DMS153 treated with DMSO at 0.1 percent for 48 hours (cell line): Measurements from ENCODE around the gene PCDHA5.
"Not testable (repeated sequence)": the region's sequence is repeated elsewhere in the genome, so short reads cannot be mapped to it uniquely, and the experiment has no call there.

ENCODE experiments used
- DNase-seq: peaks from one replicate; lab custom pipeline; 2025; ENCODE audit not compliant: unreplicated experiment; lab: John Stamatoyannopoulos, UW

The PCDHA5 gene

DNA sequence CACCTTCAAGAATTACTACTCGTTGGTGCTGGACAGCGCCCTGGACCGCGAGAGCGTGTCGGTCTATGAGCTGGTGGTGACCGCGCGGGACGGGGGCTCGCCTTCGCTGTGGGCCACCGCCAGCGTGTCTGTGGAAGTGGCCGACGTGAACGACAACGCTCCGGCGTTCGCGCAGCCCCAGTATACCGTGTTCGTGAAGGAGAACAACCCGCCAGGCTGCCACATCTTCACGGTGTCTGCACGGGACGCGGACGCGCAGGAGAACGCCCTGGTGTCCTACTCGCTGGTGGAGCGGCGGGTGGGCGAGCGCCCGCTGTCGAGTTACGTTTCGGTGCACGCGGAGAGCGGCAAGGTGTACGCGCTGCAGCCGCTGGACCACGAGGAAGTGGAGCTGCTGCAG is 1.6 kb downstream of the PCDHA5 start:
- DNase-seq: not testable (repeated sequence)

DNA sequence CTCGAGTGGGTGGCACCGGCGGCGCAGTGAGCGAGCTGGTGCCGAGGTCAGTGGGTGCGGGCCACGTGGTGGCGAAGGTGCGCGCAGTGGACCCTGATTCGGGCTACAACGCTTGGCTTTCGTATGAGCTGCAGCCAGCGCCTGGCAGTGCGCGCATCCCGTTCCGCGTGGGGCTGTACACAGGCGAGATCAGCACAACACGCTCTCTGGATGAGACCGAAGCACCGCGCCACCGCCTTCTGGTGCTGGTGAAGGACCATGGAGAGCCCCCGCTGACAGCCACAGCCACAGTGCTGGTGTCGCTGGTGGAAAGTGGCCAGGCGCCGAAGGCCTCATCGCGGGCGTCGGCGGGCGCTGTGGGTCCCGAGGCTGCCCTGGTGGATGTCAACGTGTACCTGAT is 2.1 kb downstream of the PCDHA5 start:
- DNase-seq: no peak

DNA sequence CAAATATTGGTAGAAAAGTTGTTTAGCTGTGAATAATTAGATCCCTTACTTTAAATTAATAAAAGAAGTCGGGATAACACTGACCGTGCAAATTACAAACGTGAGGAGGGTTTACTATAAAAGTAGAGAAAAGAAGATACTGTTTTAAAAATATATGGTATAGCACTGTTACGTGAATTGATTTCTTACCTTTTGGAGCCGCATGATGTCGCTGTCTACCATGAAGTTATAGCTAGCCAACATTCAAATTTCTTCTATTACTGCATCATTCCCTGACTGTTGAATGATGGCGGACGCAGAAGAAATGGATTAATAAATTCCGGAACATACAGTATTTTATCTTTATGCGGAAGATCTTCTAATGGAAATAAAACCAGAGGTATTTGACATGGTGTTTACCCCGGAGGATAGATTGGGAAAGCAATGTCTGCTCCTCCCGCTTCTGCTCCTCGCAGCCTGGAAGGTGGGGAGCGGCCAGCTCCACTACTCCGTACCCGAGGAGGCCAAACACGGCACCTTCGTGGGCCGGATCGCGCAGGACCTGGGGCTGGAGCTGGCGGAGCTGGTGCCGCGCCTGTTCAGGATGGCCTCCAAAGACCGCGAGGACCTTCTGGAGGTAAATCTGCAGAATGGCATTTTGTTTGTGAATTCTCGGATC is 6.4 kb downstream of the PCDHA5 start, which contains the start of gene PCDHA6:
Gene PCDHA6 (plus strand): TSS at position 257 of the 658 bp plus-strand sequence. CDS start 132 bp downstream, at position 389.
- DNase-seq: no peak

DNA sequence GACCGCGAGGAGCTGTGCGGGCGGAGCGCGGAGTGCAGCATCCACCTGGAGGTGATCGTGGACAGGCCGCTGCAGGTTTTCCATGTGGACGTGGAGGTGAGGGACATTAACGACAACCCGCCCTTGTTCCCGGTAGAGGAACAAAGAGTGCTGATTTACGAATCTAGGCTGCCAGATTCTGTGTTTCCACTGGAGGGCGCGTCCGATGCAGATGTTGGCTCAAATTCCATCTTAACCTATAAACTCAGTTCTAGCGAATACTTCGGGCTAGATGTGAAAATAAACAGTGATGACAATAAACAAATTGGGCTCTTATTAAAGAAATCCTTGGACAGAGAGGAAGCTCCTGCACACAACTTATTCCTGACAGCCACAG is 6.9 kb downstream of the PCDHA5 start:
- DNase-seq: no peak

DNA sequence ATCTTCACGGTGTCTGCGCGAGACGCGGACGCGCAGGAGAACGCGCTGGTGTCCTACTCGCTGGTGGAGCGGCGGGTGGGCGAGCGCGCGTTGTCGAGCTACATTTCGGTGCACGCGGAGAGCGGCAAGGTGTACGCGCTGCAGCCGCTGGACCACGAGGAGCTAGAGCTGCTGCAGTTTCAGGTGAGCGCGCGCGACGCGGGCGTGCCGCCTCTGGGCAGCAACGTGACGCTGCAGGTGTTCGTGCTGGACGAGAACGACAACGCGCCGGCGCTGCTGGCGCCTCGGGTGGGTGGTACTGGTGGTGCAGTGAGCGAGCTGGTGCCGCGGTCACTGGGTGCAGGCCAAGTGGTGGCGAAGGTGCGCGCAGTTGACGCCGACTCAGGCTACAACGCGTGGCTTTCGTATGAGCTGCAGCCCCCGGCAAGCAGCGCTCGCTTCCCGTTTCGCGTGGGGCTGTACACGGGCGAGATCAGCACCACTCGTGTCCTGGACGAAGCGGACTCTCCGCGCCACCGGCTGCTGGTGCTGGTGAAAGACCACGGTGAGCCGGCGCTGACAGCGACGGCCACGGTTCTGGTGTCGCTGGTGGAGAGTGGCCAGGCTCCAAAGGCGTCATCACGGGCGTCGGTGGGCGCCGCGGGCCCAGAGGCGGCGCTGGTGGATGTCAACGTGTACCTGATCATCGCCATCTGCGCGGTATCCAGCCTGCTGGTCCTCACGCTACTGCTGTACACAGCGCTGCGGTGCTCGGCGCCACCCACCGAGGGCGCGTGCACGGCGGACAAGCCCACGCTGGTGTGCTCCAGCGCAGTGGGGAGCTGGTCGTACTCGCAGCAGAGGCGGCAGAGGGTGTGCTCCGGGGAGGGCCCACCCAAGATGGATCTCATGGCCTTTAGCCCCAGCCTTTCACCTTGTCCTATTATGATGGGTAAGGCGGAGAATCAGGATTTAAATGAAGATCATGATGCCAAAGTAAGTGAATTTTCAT is 8.4 kb downstream of the PCDHA5 start:
- DNase-seq: not testable (repeated sequence)

DNA sequence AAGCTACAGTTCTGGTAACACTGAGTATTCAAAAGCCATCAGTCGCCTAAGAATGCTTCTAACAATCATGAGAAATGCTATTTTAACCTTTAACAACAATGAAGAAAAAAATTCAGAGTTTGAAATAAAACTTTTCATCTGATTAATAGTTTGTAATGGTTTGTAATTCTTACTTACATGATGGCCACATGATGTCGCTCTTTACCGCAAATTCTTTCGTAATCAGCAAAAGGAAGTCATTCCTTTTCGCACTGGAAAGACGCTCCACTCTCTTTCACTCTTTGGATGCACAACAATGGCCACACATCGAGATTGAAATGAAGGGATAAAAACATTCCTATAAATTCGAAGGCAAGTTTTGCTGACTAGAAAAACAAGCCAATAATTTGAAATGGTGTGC is 12.6 kb downstream of the PCDHA5 start, which contains the start of gene PCDHA7:
Gene PCDHA7 (plus strand): TSS at position 277 of the 400 bp plus-strand sequence. CDS start 115 bp downstream, at position 392.
- no peak for DNase-seq

DNA sequence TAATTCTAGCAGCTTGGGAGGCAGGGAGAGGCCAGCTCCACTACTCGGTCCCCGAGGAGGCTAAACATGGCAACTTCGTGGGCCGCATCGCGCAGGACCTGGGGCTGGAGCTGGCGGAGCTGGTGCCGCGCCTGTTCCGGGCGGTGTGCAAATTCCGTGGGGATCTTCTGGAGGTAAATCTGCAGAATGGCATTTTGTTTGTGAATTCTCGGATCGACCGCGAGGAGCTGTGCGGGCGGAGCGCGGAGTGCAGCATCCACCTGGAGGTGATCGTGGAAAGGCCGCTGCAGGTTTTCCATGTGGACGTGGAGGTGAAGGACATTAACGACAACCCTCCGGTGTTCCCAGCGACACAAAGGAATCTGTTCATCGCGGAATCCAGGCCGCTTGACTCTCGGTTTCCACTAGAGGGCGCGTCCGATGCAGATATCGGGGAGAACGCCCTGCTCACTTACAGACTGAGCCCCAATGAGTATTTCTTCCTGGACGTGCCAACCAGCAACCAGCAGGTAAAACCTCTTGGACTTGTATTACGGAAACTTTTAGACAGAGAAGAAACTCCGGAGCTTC is 13.1 kb downstream of the PCDHA5 start:
- DNase-seq: not testable (repeated sequence)

DNA sequence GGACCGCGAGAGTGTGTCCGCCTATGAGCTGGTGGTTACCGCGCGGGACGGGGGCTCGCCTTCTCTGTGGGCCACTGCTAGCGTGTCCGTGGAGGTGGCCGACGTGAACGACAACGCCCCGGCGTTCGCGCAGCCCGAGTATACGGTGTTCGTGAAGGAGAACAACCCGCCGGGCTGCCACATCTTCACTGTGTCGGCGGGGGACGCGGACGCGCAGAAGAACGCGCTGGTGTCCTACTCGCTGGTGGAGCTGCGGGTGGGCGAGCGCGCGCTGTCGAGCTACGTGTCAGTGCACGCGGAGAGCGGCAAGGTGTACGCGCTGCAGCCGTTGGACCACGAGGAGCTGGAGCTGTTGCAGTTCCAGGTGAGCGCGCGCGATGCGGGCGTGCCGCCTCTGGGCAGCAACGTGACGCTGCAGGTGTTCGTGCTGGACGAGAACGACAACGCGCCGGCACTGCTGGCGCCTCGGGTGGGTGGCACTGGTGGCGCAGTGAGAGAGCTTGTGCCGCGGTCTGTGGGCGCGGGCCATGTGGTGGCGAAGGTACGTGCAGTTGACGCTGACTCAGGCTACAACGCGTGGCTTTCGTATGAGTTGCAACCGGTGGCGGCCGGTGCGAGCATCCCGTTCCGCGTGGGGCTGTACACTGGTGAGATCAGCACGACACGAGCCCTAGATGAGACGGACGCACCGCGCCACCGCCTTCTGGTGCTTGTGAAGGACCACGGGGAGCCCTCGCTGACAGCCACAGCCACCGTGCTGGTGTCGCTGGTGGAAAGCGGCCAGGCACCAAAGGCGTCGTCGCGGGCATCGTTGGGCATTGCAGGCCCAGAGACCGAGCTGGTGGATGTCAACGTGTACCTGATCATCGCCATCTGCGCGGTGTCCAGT is 14.5 kb downstream of the PCDHA5 start:
- no peak for DNase-seq

DNA sequence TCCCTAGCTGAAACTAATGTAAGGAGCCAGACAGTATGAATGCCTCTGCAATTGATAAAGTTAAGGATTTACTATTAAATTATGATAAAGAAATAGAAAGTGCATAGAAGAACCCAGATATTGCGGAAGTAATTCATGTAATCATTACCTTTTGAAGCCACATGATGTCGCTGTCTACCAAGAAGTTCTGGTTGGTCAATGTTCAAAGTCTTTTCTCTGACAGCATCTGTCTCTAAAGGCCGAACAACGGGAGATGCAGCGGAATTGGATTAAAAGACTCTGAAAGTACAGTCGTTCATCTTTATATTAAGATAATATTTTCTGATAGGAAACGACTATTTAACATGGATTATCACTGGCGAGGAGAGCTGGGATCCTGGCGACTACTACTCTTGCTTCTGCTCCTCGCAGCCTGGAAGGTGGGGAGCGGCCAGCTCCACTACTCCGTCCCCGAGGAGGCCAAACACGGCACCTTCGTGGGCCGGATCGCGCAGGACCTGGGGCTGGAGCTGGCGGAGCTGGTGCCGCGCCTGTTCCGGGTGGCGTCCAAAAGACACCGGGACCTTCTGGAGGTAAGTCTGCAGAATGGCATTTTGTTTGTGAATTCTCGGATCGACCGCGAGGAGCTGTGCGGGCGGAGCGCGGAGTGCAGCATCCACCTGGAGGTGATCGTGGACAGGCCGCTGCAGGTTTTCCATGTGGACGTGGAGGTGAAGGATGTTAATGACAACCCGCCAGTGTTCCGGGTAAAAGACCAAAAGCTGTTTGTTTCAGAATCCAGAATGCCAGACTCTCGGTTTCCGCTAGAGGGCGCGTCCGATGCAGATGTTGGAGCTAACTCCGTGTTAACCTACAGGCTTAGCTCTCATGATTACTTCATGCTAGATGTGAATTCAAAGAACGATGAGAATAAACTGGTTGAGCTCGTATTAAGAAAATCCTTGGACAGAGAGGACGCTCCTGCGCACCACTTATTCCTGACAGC is 19.9 kb downstream of the PCDHA5 start, which contains the start of gene PCDHA8:
Gene PCDHA8 (plus strand): TSS at position 210 of the 985 bp plus-strand sequence. CDS start 135 bp downstream, at position 345.
- DNase-seq: no peak

DNA sequence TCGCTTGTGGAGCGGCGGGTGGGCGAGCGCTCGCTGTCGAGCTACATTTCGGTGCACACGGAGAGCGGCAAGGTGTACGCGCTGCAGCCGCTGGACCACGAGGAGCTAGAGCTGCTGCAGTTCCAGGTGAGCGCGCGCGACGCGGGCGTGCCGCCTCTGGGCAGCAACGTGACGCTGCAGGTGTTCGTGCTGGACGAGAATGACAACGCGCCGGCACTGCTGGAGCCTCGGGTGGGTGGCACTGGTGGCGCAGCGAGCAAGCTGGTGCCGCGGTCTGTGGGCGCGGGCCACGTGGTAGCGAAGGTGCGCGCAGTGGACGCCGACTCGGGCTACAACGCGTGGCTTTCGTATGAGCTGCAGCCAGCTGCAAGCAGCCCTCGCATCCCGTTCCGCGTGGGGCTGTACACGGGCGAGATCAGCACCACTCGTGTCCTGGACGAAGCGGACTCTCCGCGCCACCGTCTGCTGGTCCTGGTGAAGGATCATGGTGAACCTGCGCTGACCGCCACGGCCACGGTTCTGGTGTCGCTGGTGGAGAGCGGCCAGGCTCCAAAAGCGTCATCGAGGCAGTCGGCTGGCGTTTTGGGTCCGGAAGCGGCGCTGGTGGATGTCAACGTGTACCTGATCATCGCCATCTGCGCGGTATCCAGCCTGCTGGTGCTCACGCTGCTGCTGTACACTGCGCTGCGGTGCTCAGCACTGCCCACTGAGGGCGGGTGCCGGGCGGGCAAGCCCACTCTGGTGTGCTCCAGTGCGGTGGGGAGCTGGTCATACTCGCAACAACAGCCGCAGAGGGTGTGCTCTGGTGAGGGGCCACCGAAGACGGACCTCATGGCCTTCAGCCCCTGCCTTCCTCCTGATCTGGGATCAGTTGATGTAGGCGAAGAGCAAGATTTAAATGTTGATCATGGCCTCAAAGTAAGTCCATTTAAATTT is 21.7 kb downstream of the PCDHA5 start:
- DNase-seq: no peak

DNA sequence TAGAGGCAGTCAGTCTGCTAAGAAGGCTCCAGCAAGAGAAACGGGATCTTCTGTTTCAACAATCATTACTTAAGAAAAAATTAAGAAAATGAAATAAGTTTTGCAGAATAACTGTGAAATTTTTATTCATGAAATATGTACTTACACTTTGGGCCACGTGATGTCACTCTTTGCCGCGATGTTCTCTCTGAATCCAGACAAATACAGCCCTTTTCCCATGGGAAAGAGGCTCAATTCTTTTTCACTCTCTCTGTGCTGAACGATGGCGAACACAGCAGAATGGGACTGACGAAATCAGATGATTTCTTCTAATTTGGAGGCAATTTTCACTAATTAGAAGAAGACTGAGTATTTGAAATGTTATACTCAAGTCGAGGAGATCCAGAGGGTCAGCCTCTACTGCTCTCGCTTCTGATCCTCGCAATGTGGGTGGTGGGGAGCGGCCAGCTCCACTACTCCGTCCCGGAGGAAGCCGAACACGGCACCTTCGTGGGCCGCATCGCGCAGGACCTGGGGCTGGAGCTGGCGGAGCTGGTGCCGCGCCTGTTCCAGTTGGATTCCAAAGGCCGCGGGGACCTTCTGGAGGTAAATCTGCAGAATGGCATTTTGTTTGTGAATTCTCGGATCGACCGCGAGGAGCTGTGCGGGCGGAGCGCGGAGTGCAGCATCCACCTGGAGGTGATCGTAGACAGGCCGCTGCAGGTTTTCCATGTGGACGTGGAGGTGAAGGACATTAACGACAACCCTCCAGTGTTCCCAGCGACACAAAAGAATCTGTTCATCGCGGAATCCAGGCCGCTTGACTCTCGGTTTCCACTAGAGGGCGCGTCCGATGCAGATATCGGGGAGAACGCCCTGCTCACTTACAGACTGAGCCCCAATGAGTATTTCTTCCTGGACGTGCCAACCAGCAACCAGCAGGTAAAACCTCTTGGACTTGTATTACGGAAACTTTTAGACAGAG is 27.0 kb downstream of the PCDHA5 start, which contains the start of gene PCDHA9:
Gene PCDHA9 (plus strand): TSS at position 244 of the 964 bp plus-strand sequence. CDS start 114 bp downstream, at position 358.
- not testable (repeated sequence) for DNase-seq

DNA sequence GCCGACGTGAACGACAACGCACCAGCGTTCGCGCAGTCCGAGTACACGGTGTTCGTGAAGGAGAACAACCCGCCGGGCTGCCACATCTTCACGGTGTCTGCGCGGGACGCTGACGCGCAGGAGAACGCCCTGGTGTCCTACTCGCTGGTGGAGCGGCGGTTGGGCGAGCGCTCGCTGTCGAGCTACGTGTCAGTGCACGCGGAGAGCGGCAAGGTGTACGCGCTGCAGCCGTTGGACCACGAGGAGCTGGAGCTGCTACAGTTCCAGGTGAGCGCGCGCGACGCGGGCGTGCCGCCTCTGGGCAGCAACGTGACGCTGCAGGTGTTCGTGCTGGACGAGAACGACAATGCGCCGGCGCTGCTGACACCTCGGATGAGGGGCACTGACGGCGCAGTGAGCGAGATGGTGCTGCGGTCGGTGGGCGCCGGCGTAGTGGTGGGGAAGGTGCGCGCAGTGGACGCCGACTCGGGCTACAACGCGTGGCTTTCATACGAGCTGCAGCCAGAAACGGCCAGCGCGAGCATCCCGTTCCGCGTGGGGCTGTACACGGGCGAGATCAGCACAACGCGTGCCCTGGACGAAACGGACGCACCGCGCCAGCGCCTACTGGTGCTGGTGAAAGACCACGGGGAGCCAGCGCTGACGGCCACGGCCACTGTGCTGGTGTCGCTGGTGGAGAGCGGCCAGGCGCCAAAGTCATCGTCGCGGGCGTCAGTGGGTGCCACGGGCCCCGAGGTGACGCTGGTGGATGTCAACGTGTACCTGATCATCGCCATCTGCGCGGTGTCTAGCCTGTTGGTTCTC is 28.6 kb downstream of the PCDHA5 start:
- DNase-seq: not testable (repeated sequence)

DNA sequence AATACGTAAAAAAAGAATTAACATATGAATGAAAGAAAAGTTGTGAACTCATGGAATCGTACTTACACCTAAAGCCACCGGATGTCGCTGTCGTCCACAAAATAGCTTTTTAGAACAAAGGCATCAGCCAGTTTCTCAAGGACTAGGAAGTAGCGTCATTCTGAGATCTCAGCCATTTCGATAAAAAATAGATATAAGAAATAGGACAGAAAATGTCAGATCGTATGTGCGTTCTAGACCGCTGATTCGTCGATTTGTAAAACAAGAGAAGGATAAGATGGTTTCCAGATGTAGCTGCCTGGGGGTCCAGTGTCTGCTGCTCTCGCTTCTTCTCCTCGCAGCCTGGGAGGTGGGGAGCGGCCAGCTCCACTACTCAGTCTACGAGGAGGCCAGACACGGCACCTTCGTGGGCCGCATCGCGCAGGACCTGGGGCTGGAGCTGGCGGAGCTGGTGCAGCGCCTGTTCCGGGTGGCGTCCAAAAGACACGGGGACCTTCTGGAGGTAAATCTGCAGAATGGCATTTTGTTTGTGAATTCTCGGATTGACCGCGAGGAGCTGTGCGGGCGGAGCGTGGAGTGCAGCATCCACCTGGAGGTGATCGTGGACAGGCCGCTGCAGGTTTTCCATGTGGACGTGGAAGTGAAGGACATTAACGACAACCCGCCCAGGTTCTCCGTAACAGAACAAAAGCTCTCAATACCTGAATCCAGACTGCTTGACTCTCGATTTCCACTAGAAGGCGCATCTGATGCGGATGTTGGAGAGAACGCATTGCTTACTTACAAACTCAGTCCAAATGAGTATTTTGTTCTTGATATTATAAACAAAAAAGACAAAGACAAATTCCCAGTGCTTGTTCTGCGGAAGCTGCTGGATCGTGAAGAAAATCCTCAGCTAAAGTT is 34.6 kb downstream of the PCDHA5 start, which contains the start of gene PCDHA10:
Gene PCDHA10 (plus strand): TSS at position 126 of the 903 bp plus-strand sequence. CDS start 152 bp downstream, at position 278.
- no peak for DNase-seq

DNA sequence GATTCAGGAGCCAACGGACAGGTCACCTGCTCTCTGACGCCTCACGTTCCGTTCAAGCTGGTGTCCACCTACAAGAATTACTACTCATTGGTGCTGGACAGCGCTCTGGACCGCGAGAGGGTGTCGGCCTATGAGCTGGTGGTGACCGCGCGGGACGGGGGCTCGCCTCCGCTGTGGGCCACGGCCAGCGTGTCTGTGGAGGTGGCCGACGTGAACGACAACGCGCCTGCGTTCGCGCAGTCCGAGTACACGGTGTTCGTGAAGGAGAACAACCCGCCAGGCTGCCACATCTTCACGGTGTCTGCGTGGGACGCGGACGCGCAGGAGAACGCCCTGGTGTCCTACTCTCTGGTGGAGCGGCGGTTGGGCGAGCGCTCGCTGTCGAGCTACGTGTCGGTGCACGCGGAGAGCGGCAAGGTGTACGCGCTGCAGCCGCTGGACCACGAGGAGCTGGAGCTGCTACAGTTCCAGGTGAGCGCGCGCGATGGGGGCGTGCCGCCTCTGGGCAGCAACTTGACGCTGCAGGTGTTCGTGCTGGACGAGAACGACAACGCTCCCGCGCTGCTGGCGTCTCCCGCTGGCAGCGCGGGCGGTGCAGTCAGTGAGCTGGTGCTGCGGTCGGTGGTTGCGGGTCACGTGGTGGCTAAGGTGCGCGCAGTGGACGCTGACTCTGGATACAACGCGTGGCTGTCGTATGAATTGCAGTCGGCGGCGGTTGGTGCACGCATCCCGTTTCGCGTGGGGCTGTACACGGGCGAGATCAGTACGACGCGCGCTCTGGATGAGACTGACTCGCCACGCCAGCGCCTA is 36.0 kb downstream of the PCDHA5 start:
- no peak for DNase-seq
